GM19025 (cell line): ENCODE results near the gene BICDL1.

ENCODE experiments used
- ATAC-seq: cut with Tn5 transposase; IDR thresholded peaks from one replicate; pipeline ENCODE4 v1.9.1; 2021; ENCODE audit warnings: mild to moderate bottlenecking, low read depth, moderate library complexity; ENCODE audit not compliant: unreplicated experiment

Gene BICDL1

DNA sequence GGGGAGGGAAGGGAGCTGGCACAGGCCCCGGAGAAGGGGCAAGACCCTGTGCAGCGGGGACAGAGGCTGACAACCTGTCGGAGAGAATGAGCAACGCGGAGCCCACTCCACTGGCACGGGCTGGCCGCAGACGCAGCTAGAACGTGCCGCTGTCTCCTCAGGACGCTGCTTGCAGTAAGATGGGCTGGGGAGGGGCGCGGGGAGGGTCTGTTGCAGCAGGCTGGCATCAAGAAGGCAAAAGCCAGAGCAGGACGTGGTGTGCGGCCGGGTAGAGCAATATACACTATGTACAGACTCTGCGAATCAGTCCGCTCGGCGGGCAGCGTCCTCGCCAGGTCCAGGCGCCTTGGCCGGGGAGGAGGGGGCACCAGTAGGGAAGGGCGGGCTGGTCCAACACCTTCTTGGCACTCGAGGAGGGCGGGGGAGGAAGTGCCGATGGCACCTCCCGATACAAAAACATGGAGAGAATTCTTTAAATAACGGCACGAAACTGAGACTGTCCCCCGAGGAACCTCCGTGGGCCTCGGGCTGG, 107.7 kb downstream of the BICDL1 start:
- no peak for ATAC-seq

DNA sequence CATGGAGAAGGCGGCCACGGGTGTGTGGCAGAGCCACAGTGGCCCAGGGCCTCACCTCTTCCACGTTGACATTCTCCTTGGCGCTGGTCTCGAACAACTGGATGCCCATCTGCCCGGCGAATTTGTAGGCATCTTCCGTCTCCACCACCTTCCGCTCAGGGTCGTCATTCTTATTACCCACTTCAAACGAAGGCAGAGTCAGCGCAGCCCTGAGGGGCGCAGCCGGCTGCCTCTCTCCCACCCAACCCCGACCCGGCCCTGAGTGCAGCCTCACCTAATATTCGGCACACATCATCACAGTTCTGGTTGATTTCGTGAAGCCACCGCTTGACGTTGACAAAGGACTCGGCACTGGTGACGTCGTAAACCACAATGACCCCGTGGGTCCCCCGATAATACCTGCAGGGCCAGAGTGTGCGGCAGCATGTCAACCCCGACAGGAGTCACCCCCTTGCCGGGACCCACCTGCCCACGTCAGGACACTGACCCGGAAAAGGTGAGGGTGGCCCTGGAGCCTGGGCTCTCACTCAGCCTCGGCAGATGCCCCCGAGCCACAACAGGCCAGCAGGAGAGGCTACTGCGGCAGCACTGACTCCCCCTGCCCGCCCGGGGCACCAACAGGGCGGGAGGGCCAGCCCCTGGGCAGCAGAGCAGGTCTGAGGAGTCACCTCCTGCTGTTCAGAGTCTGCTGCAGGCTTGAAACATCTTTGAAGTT, 109.9 kb downstream of the BICDL1 start:
- no peak for ATAC-seq

DNA sequence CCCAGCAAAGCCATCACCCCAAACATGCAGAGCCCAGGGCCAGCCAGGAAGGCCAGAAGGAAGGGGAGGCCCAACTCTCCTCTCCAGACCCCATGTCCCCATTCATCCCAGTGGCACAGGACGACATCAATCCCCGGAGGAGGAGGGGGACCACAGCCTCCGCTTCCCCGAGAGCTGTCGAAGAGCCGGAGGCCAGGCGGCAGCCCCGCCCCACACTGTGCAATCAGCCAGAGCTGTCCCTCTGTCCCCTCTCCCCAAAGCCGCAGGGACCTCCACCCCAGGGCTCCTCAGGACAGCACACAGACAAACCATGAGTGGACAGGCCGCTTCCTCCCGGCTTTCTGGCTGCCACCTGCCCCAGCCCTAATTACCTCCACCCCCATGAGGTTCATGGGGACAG, 110.7 kb downstream of the BICDL1 start:
- ATAC-seq: no peak

GRCh38 chr12:120100630-120101029, 111.6 kb downstream of the BICDL1 start:
- ATAC-seq: no peak

GRCh38 chr12:120101182-120101581, 112.1 kb downstream of the BICDL1 start:
- ATAC-seq: no peak

DNA sequence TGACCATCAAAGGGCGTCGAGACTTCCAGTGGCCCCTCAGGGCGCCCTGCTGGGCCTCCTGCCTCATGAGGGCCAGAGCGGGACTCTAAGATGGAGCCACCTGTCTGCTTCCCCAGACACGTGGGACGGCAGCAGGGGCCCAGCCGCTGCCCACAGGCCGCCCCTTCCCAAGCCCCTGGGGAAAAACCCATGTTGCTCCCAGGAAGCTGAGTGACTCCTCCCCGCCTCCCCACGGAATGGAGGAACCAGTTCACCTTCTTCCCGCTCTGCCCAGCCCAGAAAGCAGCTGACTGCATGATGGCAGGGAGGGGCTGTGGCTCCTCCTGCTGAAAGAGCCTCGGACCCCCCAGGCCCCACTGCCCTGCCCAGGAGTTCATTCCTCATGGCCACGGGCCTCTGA, 112.6 kb downstream of the BICDL1 start:
- ATAC-seq: no peak

GRCh38 chr12:120102189-120103043, 113.4 kb downstream of the BICDL1 start:
- ATAC-seq: no peak

GRCh38 chr12:120103044-120103338, 114.0 kb downstream of the BICDL1 start:
- no peak for ATAC-seq

DNA sequence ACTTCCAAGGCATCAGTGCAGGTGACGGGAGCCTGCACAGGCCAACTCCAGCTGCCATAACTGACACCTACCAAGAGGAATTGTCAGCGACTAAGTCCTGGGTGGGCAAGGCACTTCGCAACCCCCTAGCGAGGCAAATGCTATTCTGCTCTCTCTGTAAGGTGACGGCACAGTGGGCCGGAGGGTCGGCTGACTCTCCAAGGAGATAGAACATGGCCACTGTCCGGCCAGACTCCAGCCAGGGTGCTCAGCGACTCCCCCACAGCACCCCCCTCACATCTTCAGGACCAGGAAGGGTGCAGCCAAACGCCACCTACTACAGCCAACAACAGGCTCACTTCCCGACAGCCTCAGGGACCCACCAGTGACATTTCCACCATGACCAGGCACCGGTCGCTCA, 114.3 kb downstream of the BICDL1 start:
- no peak for ATAC-seq

DNA sequence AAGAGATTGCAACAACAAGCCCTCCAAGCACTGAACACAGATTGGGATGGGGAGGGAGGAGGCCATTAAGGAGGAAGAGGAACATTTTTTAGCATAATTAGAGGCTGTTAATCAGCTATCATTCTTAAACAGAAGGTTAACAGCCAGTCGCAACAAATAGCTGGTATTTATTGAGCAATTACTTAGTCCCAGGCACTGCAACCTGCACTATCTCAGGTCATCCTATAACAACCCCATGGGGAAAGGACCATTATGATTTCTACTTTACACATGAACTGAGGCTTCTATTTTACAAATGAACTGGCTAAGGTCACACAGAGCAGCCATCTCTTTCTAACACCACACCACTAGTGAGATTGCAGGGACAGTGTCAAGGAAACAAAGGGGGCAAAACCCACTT, 117.1 kb downstream of the BICDL1 start:
- no peak for ATAC-seq

- ATAC-seq: no peak
Observed at GRCh38 chr12:120109570-120110267, 120.7 kb downstream of the BICDL1 start.

- peak; percentile 68 for ATAC-seq
Observed at GRCh38 chr12:120110550-120111501, 121.8 kb downstream of the BICDL1 start.

- ATAC-seq: no peak
Observed at GRCh38 chr12:120115066-120115465, 126.0 kb downstream of the BICDL1 start.

GRCh38 chr12:120115692-120116440, 126.8 kb downstream of the BICDL1 start:
- peak; percentile 2 for ATAC-seq

- ATAC-seq: peak; percentile 5
Observed at GRCh38 chr12:120116441-120116791, 127.4 kb downstream of the BICDL1 start, which contains the start of gene RAB35. TSS of gene RAB35 (minus strand) at chr12:120116753. CDS start at chr12:120116650, 103 bp downstream.

DNA sequence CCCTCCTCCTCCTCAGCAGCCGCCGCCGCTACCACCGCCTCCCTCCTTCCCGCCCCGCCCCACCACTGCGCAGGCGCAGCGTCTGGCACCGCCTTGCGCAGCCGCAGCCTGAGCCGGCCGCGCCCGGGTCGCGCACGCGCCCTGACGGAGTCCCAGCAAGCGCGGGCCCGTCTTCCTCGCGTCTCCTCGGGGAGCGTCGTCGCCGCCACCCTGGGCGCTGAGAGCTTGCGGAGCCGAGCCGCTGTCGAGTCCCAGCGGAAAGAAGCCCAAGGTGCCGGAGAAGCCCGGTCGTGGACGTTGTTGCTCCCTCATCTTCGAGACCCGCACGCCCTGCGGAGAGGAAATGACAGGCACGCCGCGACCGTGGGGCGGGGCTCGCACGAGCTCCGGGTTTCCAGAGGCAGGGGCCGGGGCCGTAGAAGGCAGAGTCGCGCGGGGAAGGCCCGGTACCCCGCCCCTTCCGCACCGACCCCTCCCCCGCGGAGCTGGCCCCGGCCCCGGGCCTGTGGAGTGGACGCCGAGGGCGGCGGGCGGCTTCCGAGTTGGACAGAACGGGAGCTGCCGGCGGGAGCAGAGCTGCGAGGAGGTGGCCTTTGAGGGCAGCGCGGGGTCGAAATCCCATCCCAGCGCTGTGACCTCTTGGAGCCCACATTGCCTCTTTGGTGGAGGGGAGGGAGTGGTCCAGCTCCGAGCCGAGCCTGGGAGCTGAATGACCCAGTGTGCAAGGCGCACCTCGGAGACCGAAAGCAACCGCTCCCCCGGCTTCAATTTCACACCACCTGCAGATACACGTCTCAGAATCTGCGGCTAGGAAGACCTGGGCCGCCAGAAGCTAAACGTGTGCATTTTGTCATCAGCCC, 128.0 kb downstream of the BICDL1 start:
- peak; percentile 47 for ATAC-seq

- ATAC-seq: no peak
Observed at GRCh38 chr12:120117961-120118320, 128.9 kb downstream of the BICDL1 start.

DNA sequence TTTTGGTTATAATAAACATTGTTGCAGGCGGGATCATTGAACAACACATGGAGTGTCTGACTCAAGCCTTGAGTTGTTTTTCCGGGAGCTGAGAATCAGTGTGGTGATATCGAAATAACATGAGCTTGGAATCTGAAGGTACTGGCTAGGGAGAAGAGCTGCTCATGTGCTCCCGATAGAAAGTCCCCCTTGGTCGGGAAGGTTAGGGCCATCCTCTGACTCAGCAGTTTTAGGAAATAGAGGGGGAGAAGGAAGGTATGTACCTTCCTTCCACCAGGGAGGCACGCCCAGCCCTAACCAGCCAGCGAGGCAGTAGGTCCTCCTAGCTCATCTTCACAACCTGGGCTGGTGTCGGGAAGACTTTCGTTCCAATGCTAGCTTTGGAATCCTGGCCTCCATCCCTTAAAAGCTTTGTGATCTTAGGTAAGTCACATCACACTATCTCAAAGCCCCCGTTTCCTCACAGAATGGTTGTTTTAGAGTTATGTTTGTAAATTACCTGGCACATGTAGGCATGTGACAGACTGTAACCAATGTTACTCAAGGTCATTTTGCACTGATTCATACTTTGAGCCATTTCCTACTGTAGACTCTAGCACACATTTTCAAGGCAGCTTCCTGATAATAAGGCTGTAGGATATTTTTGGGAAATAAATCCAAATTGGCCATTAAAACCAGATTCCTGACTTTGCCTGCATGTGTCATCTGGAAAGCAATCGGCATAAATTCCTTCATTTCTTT, 129.5 kb downstream of the BICDL1 start:
- no peak for ATAC-seq
